HG02870 (cell line): ENCODE measurements around the gene HCST.
A peak's percentile ranks its signal among the peaks of the same experiment; 100 is the strongest.
"Not testable (repeated sequence)": the region's sequence is repeated elsewhere in the genome, so short reads cannot be mapped to it uniquely, and the experiment has no call there.

Source experiments
- ATAC-seq: cut with Tn5 transposase; IDR thresholded peaks from one replicate; pipeline ENCODE4 v1.9.1; 2021; ENCODE audit warnings: mild to moderate bottlenecking, moderate library complexity; ENCODE audit not compliant: unreplicated experiment

The HCST gene

GRCh38 chr19:35903550-35904179 is 1.3 kb downstream of the HCST start:
- no peak for ATAC-seq

GRCh38 chr19:35904311-35905068 is 2.2 kb downstream of the HCST start:
- ATAC-seq: no peak

- ATAC-seq: no peak
Observed at GRCh38 chr19:35905178-35905727, 2.9 kb downstream of the HCST start.

GRCh38 chr19:35907377-35907745 is 5.0 kb downstream of the HCST start:
- no peak for ATAC-seq

GRCh38 chr19:35908010-35908441 is 5.7 kb downstream of the HCST start, which contains the start of gene TYROBP:
Gene TYROBP, minus strand, starts transcription at chr19:35908295. Its CDS starts 67 bp downstream, at chr19:35908228.
- no peak for ATAC-seq

GRCh38 chr19:35908973-35909683 is 6.8 kb downstream of the HCST start:
- ATAC-seq: no peak

- ATAC-seq: no peak
Observed at GRCh38 chr19:35909684-35910035, 7.3 kb downstream of the HCST start.

GRCh38 chr19:35910355-35910754 is 8.0 kb downstream of the HCST start:
- not testable (repeated sequence) for ATAC-seq

- no peak for ATAC-seq
Observed at GRCh38 chr19:35911173-35911572, 8.8 kb downstream of the HCST start.

- no peak for ATAC-seq
Observed at GRCh38 chr19:35911790-35912189, 9.5 kb downstream of the HCST start.

- ATAC-seq: no peak
Observed at GRCh38 chr19:35913589-35913988, 11.3 kb downstream of the HCST start.

GRCh38 chr19:35915443-35915842 is 13.1 kb downstream of the HCST start:
- ATAC-seq: no peak

GRCh38 chr19:35919306-35919705 is 17.0 kb downstream of the HCST start:
- no peak for ATAC-seq

- no peak for ATAC-seq
Observed at GRCh38 chr19:35921012-35921411, 18.7 kb downstream of the HCST start.

GRCh38 chr19:35925501-35925900 is 23.2 kb downstream of the HCST start:
- ATAC-seq: no peak

GRCh38 chr19:35928507-35928906 is 26.2 kb downstream of the HCST start:
- no peak for ATAC-seq

- no peak for ATAC-seq
Observed at GRCh38 chr19:35929876-35930275, 27.5 kb downstream of the HCST start.

- ATAC-seq: peak; percentile 93
Observed at GRCh38 chr19:35931161-35931873, 29.0 kb downstream of the HCST start.

GRCh38 chr19:35931874-35932202 is 29.5 kb downstream of the HCST start:
- ATAC-seq: no peak

GRCh38 chr19:35932291-35932936 is 30.1 kb downstream of the HCST start:
- no peak for ATAC-seq
